IMR-90 (cell line): ENCODE measurements around the gene TAAR1.

Experiments used
- CEBPB ChIP-seq: IDR thresholded peaks from 2 replicates; pipeline ENCODE4 v1.6.1; 2012; ENCODE audit warnings: low read depth, low read length, improper control_type of control experiment
- CHD1 ChIP-seq: IDR thresholded peaks from 2 replicates; pipeline ENCODE4 v1.6.1; 2012; ENCODE audit warnings: low read depth, low read length, improper control_type of control experiment
- CTCF ChIP-seq: conservative IDR thresholded peaks from 2 replicates; pipeline ENCODE4 v1.5.1; 2012; ENCODE audit warnings: mild to moderate bottlenecking, low read depth, low read length, improper control_type of control experiment
- FOS ChIP-seq: fragments of 150-350 bp; IDR thresholded peaks from 2 replicates; pipeline ENCODE4 v1.6.1; 2016; ENCODE audit warnings: low read depth, low read length
- MXI1 ChIP-seq: IDR thresholded peaks from 2 replicates; pipeline ENCODE4 v1.6.1; 2012; ENCODE audit warnings: low read depth, mild to moderate bottlenecking, low read length, moderate library complexity, borderline replicate concordance
- POLR2A ChIP-seq: IDR thresholded peaks from 2 replicates; pipeline ENCODE4 v1.6.1; 2012; ENCODE audit warnings: mild to moderate bottlenecking, low read depth, low read length
- RAD21 ChIP-seq: IDR thresholded peaks from 2 replicates; pipeline ENCODE4 v1.6.1; 2012; ENCODE audit warnings: low read length, improper control_type of control experiment
- USF2 ChIP-seq: fragments of 150-350 bp; IDR thresholded peaks from 2 replicates; pipeline ENCODE4 v1.6.1; 2017; ENCODE audit warnings: mild to moderate bottlenecking, antibody characterized with exemption, low read length, low read depth

- TF ChIP-seq MXI1, result no peak
- TF ChIP-seq CTCF, result no peak
- no peak for TF ChIP-seq USF2
- no peak for TF ChIP-seq CHD1
- TF ChIP-seq POLR2A, result no peak
- TF ChIP-seq FOS, result no peak
- no peak for TF ChIP-seq RAD21
- TF ChIP-seq CEBPB, result no peak
These were observed 42.3 kb downstream of the TAAR1 start for GRCh38 chr6:132616677-132617076.
